OCI-LY7 (cell line): ENCODE data around the gene RBM20. TPM values are rescaled to one million over a fixed set of nuclear protein-coding genes. Genes with fewer than 3 reads are reported as not detected.

Experiments used
- BruUV-seq: library from RNA; stranded (reverse); fragments of 400-500 nt; replicated peaks from 2 replicates; lab custom pipeline; 2021; lab: Mats Ljungman, UMichigan
- CTCF ChIA-PET: fragments of 300-600 bp; sonication (Branson Sonifier 250); formaldehyde crosslinking; loops from one replicate; lab custom pipeline; 2022; ENCODE audit warnings: antibody characterized with exemption; ENCODE audit not compliant: unreplicated experiment; lab: Charles Lee
- POLR2A ChIA-PET: fragments of 300-600 bp; sonication (Branson Sonifier 250); formaldehyde crosslinking; loops from one replicate; lab custom pipeline; 2022; ENCODE audit warnings: antibody characterized with exemption; lab: Charles Lee
- DNase-seq: peaks from one replicate; pipeline ENCODE4 v3.0.0-alpha.2; 2015; ENCODE audit warnings: low spot score
- H2AFZ ChIP-seq: fragments of 200-600 bp; sonication (generic), shearing (Covaris generic); 2 replicates; pipeline ENCODE4 v1.6.1; 2014; ENCODE audit warnings: mild to moderate bottlenecking, antibody characterized with exemption, low read length, moderate library complexity
- H3K27ac ChIP-seq: fragments of 200-600 bp; sonication (generic); 2 replicates; pipeline ENCODE4 v1.5.1; 2014; ENCODE audit warnings: mixed run types, low read depth, mild to moderate bottlenecking, moderate library complexity, low read length, inconsistent platforms; ENCODE audit not compliant: poor library complexity, severe bottlenecking
- H3K36me3 ChIP-seq: fragments of 200-600 bp; sonication (generic); 2 replicates; pipeline ENCODE4 v1.6.1; 2014; ENCODE audit warnings: mild to moderate bottlenecking, antibody characterized with exemption, low read length, moderate library complexity, mixed read lengths; ENCODE audit not compliant: insufficient read depth
- H3K4me1 ChIP-seq: fragments of 200-600 bp; sonication (generic); 2 replicates; pipeline ENCODE4 v1.5.1; 2014; ENCODE audit warnings: mild to moderate bottlenecking, low read length; ENCODE audit not compliant: insufficient read depth, poor library complexity, severe bottlenecking
- H3K4me2 ChIP-seq: fragments of 200-600 bp; sonication (generic); 2 replicates; pipeline ENCODE4 v1.6.1; 2014; ENCODE audit warnings: mild to moderate bottlenecking, low read length
- H3K4me3 ChIP-seq: fragments of 200-600 bp; sonication (generic); 2 replicates; pipeline ENCODE4 v1.5.1; 2014; ENCODE audit warnings: mild to moderate bottlenecking, low read depth, low read length; ENCODE audit not compliant: poor library complexity, severe bottlenecking
- H3K79me2 ChIP-seq: fragments of 200-600 bp; sonication (generic); 2 replicates; pipeline ENCODE4 v1.6.1; 2016; ENCODE audit warnings: low read depth, mild to moderate bottlenecking, low read length, moderate library complexity, mixed read lengths; ENCODE audit not compliant: insufficient read depth
- H3K9me2 ChIP-seq: fragments of 200-600 bp; sonication (generic); 2 replicates; pipeline ENCODE4 v1.6.1; 2016; ENCODE audit warnings: mild to moderate bottlenecking, low read length, mixed read lengths; ENCODE audit not compliant: insufficient read depth
- H3K9me3 ChIP-seq: fragments of 200-600 bp; sonication (generic); 2 replicates; pipeline ENCODE4 v1.6.1; 2014; ENCODE audit warnings: mild to moderate bottlenecking, mixed run types, low read length, mixed read lengths
- H4K20me1 ChIP-seq: fragments of 200-600 bp; sonication (generic); 2 replicates; pipeline ENCODE4 v1.6.1; 2014; ENCODE audit warnings: mild to moderate bottlenecking, antibody characterized with exemption, low read length, moderate library complexity, mixed read lengths; ENCODE audit not compliant: insufficient read depth
- EZH2phosphoT487 ChIP-seq: fragments of 200-600 bp; sonication (generic); IDR thresholded peaks from 2 replicates; pipeline ENCODE4 v1.6.1; 2018; ENCODE audit warnings: low read depth, borderline replicate concordance, mild to moderate bottlenecking, mixed run types, antibody characterized with exemption, low read length, moderate library complexity, mixed read lengths
- intact Hi-C: fragments of 100-400 bp; cut with micrococcal nuclease; formaldehyde crosslinking; loops from one replicate; pipeline ENCODE4 v1.10.0; 2022; ENCODE audit not compliant: unreplicated experiment
- total RNA-seq, 2 experiments: library from RNA; depleted of rRNA in 1 of 2; stranded (reverse); fragments of >200 nt in 1 of 2; shearing (Covaris generic) in 1 of 2; gene quantifications; 2 replicates each; pipeline ENCODE4 v1.2.3, GENCODE V29; 2014 to 2022
- TF ChIP-seq, protein P1 (sequence below): fragments of 200-600 bp; sonication (generic); conservative IDR thresholded peaks from 2 replicates; pipeline ENCODE4 v1.5.1; 2014; ENCODE audit warnings: mild to moderate bottlenecking, antibody characterized with exemption, low read length, moderate library complexity, mixed read lengths

The RBM20 gene
- total RNA-seq, 2 experiments from 2014 or later, result 0.35 to 1.0 TPM

GRCh38 chr10:110790913-110791506 lies 146.9 kb downstream of the RBM20 start:
- BruUV-seq, result no TSS peak
- H3K9me3 ChIP-seq, result no peaks in the 10 kb centered on the region
- H2AFZ ChIP-seq, result no peak overlapping the region
- H3K9me2 ChIP-seq, result no peaks in the 10 kb centered on the region
- H3K27ac ChIP-seq, result no peak overlapping the region
- TF ChIP-seq, protein P1, sequence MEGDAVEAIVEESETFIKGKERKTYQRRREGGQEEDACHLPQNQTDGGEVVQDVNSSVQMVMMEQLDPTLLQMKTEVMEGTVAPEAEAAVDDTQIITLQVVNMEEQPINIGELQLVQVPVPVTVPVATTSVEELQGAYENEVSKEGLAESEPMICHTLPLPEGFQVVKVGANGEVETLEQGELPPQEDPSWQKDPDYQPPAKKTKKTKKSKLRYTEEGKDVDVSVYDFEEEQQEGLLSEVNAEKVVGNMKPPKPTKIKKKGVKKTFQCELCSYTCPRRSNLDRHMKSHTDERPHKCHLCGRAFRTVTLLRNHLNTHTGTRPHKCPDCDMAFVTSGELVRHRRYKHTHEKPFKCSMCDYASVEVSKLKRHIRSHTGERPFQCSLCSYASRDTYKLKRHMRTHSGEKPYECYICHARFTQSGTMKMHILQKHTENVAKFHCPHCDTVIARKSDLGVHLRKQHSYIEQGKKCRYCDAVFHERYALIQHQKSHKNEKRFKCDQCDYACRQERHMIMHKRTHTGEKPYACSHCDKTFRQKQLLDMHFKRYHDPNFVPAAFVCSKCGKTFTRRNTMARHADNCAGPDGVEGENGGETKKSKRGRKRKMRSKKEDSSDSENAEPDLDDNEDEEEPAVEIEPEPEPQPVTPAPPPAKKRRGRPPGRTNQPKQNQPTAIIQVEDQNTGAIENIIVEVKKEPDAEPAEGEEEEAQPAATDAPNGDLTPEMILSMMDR, result no peak
- TF ChIP-seq EZH2phosphoT487, result no peak
- H3K36me3 ChIP-seq, result no peaks in the 10 kb centered on the region
- ChIA-PET POLR2A (interaction anchor here (0.5 to 1.0 kb wide), 4 partner anchors 16 to 729 kb away, joined by 3 to 4 read pairs (median 4); no protein-coding TSS in a partner anchor), CTCF (interaction anchor here (0.5 kb wide), 1 partner anchor 11 kb away, joined by 3 read pairs; no protein-coding TSS in a partner anchor)
- H3K4me2 ChIP-seq, result no peak overlapping the region
- DNase-seq, result no peak
- H3K4me3 ChIP-seq, result no peak overlapping the region
- no peaks in the 10 kb centered on the region for H4K20me1 ChIP-seq
- H3K4me1 ChIP-seq, result no peaks in the 10 kb centered on the region
- H3K79me2 ChIP-seq, result no peaks in the 10 kb centered on the region
- intact Hi-C loops, result no loop called here

DNA sequence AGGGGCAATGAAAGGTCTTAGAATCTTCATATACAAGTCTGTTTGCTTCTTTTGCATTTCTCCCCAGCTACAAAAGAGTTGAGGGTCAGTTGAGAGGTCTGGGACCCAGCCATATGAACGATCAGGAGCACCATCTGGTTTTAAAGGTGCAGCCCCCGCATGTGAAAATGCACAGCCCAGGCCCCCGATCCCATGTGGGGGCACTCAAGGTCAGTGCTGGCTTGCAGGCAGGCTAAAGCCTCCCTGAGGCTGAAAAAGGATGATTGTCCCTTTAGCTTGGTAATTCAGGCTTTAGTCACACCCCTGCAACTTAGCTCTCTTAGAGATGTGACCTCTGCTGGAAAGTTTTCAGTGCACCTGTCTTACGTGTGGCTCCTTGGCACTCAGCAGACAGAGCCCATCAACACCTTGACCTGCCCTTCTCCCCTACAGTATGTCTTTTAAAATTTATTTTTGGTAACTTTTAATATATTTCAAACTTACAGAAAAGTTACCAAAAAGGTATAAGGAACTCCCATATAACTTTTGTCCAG lies 147.5 kb downstream of the RBM20 start:
- Histone ChIP-seq H4K20me1 (no peaks in the 10 kb centered on the region), H3K4me2 (no peak overlapping the region), H3K36me3 (no peaks in the 10 kb centered on the region), H3K4me1 (no peaks in the 10 kb centered on the region), H2AFZ (no peak overlapping the region), H3K79me2 (no peaks in the 10 kb centered on the region), H3K4me3 (no peak overlapping the region), H3K27ac (no peak overlapping the region), H3K9me3 (no peaks in the 10 kb centered on the region), H3K9me2 (no peaks in the 10 kb centered on the region)
- TF ChIP-seq EZH2phosphoT487, result no peak
- TF ChIP-seq, protein P1, result no peak
- no TSS peak for BruUV-seq
- ChIA-PET POLR2A (interaction anchor here (0.9 to 2.9 kb wide), 2 partner anchors 11 to 112 kb away, joined by 3 to 22 read pairs; no protein-coding TSS in a partner anchor), CTCF (no interaction called here)
- intact Hi-C loops, result no loop called here
- DNase-seq, result no peak
